Cardiac muscle cell (in vitro differentiated cells and primary cell): Measurements from ENCODE around the gene ENPP3. TPM values are rescaled to one million over a fixed set of nuclear protein-coding genes. Genes with fewer than 3 reads are reported as not detected.
"Not testable (repeated sequence)": the region's sequence is repeated elsewhere in the genome, so short reads cannot be mapped to it uniquely, and the experiment has no call there.

Source experiments
- DNase-seq, 2 donors: peaks; one replicate each; pipeline versions ENCODE4 v3.0.0 to v3.0.0-alpha.2; 2010 to 2017; ENCODE audit warnings: low read depth in 1 of 2, low spot score in 1 of 2
- H3K27ac ChIP-seq: fragments of 200-600 bp; sonication (generic); 2 replicates; pipeline ENCODE4 v1.5.1; 2016
- H3K27me3 ChIP-seq: fragments of 200-600 bp; sonication (generic); 2 replicates; pipeline ENCODE4 v1.6.0; 2016; ENCODE audit warnings: control low read depth
- H3K36me3 ChIP-seq: fragments of 200-600 bp; sonication (generic); 2 replicates; pipeline ENCODE4 v1.5.1; 2016; ENCODE audit warnings: control low read depth
- H3K4me1 ChIP-seq: fragments of 200-600 bp; sonication (generic); 2 replicates; pipeline ENCODE4 v1.8.1; 2017; ENCODE audit warnings: low read depth, mild to moderate bottlenecking, mixed run types
- H3K4me3 ChIP-seq: fragments of 200-600 bp; sonication (generic); 2 replicates; pipeline ENCODE4 v1.5.1; 2016; ENCODE audit warnings: mild to moderate bottlenecking
- H3K9me3 ChIP-seq: fragments of 200-600 bp; sonication (generic); 2 replicates; pipeline ENCODE4 v1.5.1; 2017; ENCODE audit warnings: low read depth, mild to moderate bottlenecking, control low read depth
- CTCF ChIP-seq: IDR thresholded peaks from 2 replicates; pipeline ENCODE4 v1.5.1; 2012; ENCODE audit warnings: low read depth, mild to moderate bottlenecking, low read length
- polyA plus RNA-seq: library from polyadenylated mRNA; unstranded; fragments of >200 nt; fragmentation: Nextera tagmentation; extraction: Ambion mirVana; gene quantifications from 2 replicates; pipeline ENCODE4 v1.2.1, GENCODE V29; 2016
- total RNA-seq: library from RNA; depleted of rRNA; stranded (reverse); fragments of >200 nt; gene quantifications from 2 replicates; pipeline ENCODE4 v1.2.3, GENCODE V29; 2016

The ENPP3 gene
- total and polyA plus RNA-seq, 2 experiments from 2014 or later = 0.07 to 0.09 TPM

- no peak for TF ChIP-seq CTCF
- H3K4me3 ChIP-seq = no peak overlapping the region
- no peak for DNase-seq
- H3K27me3 ChIP-seq = no peaks in the 10 kb centered on the region
- no peaks in the 10 kb centered on the region for H3K36me3 ChIP-seq
- no peaks in the 10 kb centered on the region for H3K4me1 ChIP-seq
- no peak overlapping the region for H3K27ac ChIP-seq
- H3K9me3 ChIP-seq = no peaks in the 10 kb centered on the region
Measured at GRCh38 chr6:131745476-131745875, 108.4 kb downstream of the ENPP3 start.

GRCh38 chr6:131747821-131748353, 110.8 kb downstream of the ENPP3 start:
- H3K27ac ChIP-seq = peak overlapping the region; percentile 34
- peak in 1 of 2 donors; percentile 38 for DNase-seq
- TF ChIP-seq CTCF = no peak
- no peaks in the 10 kb centered on the region for H3K4me1 ChIP-seq
- H3K36me3 ChIP-seq = no peaks in the 10 kb centered on the region
- no peak overlapping the region for H3K4me3 ChIP-seq
- H3K9me3 ChIP-seq = no peaks in the 10 kb centered on the region
- no peaks in the 10 kb centered on the region for H3K27me3 ChIP-seq

- no peak for TF ChIP-seq CTCF
- no peaks in the 10 kb centered on the region for H3K4me1 ChIP-seq
- no peak for DNase-seq
Measured at GRCh38 chr6:131749023-131749422, 111.9 kb downstream of the ENPP3 start.

GRCh38 chr6:131751012-131751715, 114.1 kb downstream of the ENPP3 start:
- not testable (repeated sequence) for H3K4me1 ChIP-seq, H3K9me3 ChIP-seq, H3K4me3 ChIP-seq, H3K27ac ChIP-seq, H3K36me3 ChIP-seq, DNase-seq, H3K27me3 ChIP-seq

More at GRCh38 chr6:131749023-131749422, 111.9 kb downstream of the ENPP3 start:
- no peak overlapping the region for H3K4me3 ChIP-seq
- no peak overlapping the region for H3K27ac ChIP-seq
- H3K9me3 ChIP-seq = no peaks in the 10 kb centered on the region
- H3K27me3 ChIP-seq = no peaks in the 10 kb centered on the region
- H3K36me3 ChIP-seq = no peaks in the 10 kb centered on the region

GRCh38 chr6:131754088-131754487, 117.0 kb downstream of the ENPP3 start:
- no peak for TF ChIP-seq CTCF
- no peak overlapping the region for H3K27ac ChIP-seq

GRCh38 chr6:131754715-131755567, 117.8 kb downstream of the ENPP3 start:
- Histone ChIP-seq H3K36me3 (no peaks in the 10 kb centered on the region), H3K27ac (no peak overlapping the region), H3K27me3 (no peaks in the 10 kb centered on the region), H3K4me1 (no peaks in the 10 kb centered on the region), H3K9me3 (no peaks in the 10 kb centered on the region), H3K4me3 (no peak overlapping the region)
- DNase-seq = no peak
- TF ChIP-seq CTCF = no peak

More at GRCh38 chr6:131754088-131754487, 117.0 kb downstream of the ENPP3 start:
- H3K4me3 ChIP-seq = no peak overlapping the region
- H3K4me1 ChIP-seq = no peaks in the 10 kb centered on the region
- no peaks in the 10 kb centered on the region for H3K36me3 ChIP-seq
- no peaks in the 10 kb centered on the region for H3K9me3 ChIP-seq
- no peak for DNase-seq
- no peaks in the 10 kb centered on the region for H3K27me3 ChIP-seq
